Measurements from ENCODE around the gene PTPN12. TPM values are rescaled to one million over a fixed set of nuclear protein-coding genes. Genes with fewer than 3 reads are reported as not detected.

Gene PTPN12
- total and polyA plus RNA-seq, 2 of the 4 experiments (the other 2 are of a cell fraction): 24.7 to 31.0 TPM

GRCh38 chr7:77538281-77539212 lies 1.5 kb downstream of the PTPN12 start:
- Histone ChIP-seq H2AK5ac (ENCODE audit: low read depth, low read length) (peak overlapping the region; percentile 98), H4K8ac (ENCODE audit: low read depth in 2 of 2, low read length in 2 of 2) (peak overlapping the region; percentile 96 to 98), H3K23ac (ENCODE audit: low read depth, low read length) (peak overlapping the region; percentile 99), H4K5ac (ENCODE audit: low read depth, low read length) (peak overlapping the region; percentile 99), H3K4me1 (ENCODE audit: control insufficient read depth, insufficient read depth, low read length) (peaks cover 14% of the 10 kb centered on the region), H2BK5ac (ENCODE audit: low read depth, low read length, poor library complexity, severe bottlenecking) (peak overlapping the region; percentile 96), H3K36me3 (ENCODE audit: control insufficient read depth, insufficient read depth, low read length) (no peaks in the 10 kb centered on the region), H3K4ac (ENCODE audit: low read depth, low read length) (peak overlapping the region; percentile 99), H4K91ac (ENCODE audit: insufficient read depth, low read depth, low read length) (peak overlapping the region; percentile 99), H3K27me3 (ENCODE audit: control insufficient read depth, insufficient read depth, low read length) (no peaks in the 10 kb centered on the region), H3K9me3 (ENCODE audit: control insufficient read depth, insufficient read depth, low read length) (no peaks in the 10 kb centered on the region), H2AK9ac (replicated peaks; ENCODE audit: low read depth, low read length, poor library complexity) (peak overlapping the region; percentile 100), H3K18ac (ENCODE audit: low read depth, low read length) (peak overlapping the region; percentile 86), H4K20me1 (ENCODE audit: insufficient read depth, low read length) (peaks cover 41% of the 10 kb centered on the region), H3K56ac (ENCODE audit: extremely low read depth, insufficient read depth, low read length) (peak overlapping the region; percentile 99), H3K79me1 (ENCODE audit: low read depth in 1 of 2, low read length in 2 of 2) (peaks cover 0 to 40% of the 10 kb centered on the region in 2 experiments; a peak in 2 of 4 replicates), H2AFZ (replicated peaks; ENCODE audit: low read length, poor library complexity) (peak overlapping the region; percentile 89), H2BK20ac (ENCODE audit: low read depth, low read length) (peak overlapping the region; percentile 71; the same call in 1 of the 2 replicates), H3K4me3 (ENCODE audit: insufficient read depth, low read depth, low read length) (peak overlapping the region; percentile 87), H3K9me1 (ENCODE audit: insufficient read depth, low read length) (peaks cover 17% of the 10 kb centered on the region; the same call in 1 of the 2 replicates), H3K27ac (ENCODE audit: insufficient read depth, low read length) (peak overlapping the region; percentile 99), H3K14ac (replicated peaks; ENCODE audit: low read depth, low read length) (peak overlapping the region; percentile 99), H3K9ac (ENCODE audit: low read depth, low read length) (peak overlapping the region; percentile 100), H2BK15ac (ENCODE audit: low read depth, low read length) (peak overlapping the region; percentile 92), H2BK120ac (ENCODE audit: low read depth, low read length) (peak overlapping the region; percentile 89), H3K4me2 (ENCODE audit: low read depth, low read length) (peak overlapping the region; percentile 81)
- TF ChIP-seq SMC3 (IDR thresholded peaks at IDR 0.05; ENCODE audit: low read depth, low read length): no peak
- no peak for TF ChIP-seq USF2 (IDR thresholded peaks at IDR 0.05; ENCODE audit: low read depth, low read length)
- peak; percentile 100 for TF ChIP-seq CEBPB (IDR thresholded peaks at IDR 0.05; ENCODE audit: low read depth, low read length)
- no peak for TF ChIP-seq FOS (IDR thresholded peaks at IDR 0.05; ENCODE audit: low read depth, low read length)
- no peak for TF ChIP-seq CTCF (conservative IDR thresholded peaks at IDR 0.05; ENCODE audit: low read depth, low read length)
- DNase-seq (peak; percentile 93), ATAC-seq (ENCODE audit: low read depth) (peak; percentile 16)
- in situ Hi-C loops (cut with MboI; ENCODE audit: low sequenced_read_pairs) (no loop called here), dilution Hi-C loops (cut with HindIII; ENCODE audit: low sequenced_read_pairs, unreplicated experiment) (no loop called here), intact Hi-C loops (cut with micrococcal nuclease) (loop anchor here (1.0 to 5.0 kb wide), 3 partner anchors 112 to 176 kb away; no protein-coding TSS in a partner anchor)
- no CpG with 5 or more reads among the region's 30 CpGs for WGBS, 2 experiments (ENCODE audit: extremely low coverage in 2 of 2, insufficient read length in 1 of 2)
- CTCF ChIA-PET: no interaction called here
- no TSS peak for BruUV-seq (replicated peaks)
- POLR2A ChIA-PET (ENCODE audit: unreplicated experiment): interaction anchor here (0.6 to 1.2 kb wide), 2 partner anchors 112 to 290 kb away, joined by 3 to 4 read pairs; no protein-coding TSS in a partner anchor

All from IMR-90 (cell line).